ENCODE results near the gene NUCB1.
"Not testable (repeated sequence)": the region's sequence is repeated elsewhere in the genome, so short reads cannot be mapped to it uniquely, and the experiment has no call there.

Gene NUCB1

GRCh38 chr19:48899781-48900476, at the start of gene NUCB1:
TSS of gene NUCB1 (plus strand) at chr19:48900312. CDS start at chr19:48900797, 485 bp downstream.
- DNase-seq (ENCODE audit: low read depth), result peak; percentile 100

- no peak for DNase-seq (ENCODE audit: low read depth)
These were observed 47.8 kb upstream of the NUCB1 start for GRCh38 chr19:48852292-48852691.

GRCh38 chr19:48853483-48853882, 46.6 kb upstream of the NUCB1 start:
- no peak for DNase-seq (ENCODE audit: low read depth)

- no peak for DNase-seq (ENCODE audit: low read depth)
These were observed 46.0 kb upstream of the NUCB1 start for GRCh38 chr19:48854103-48854502.

GRCh38 chr19:48856921-48857320, 43.2 kb upstream of the NUCB1 start:
- no peak for DNase-seq (ENCODE audit: low read depth)

GRCh38 chr19:48858984-48859710, 41.0 kb upstream of the NUCB1 start:
- DNase-seq (ENCODE audit: low read depth), result no peak

GRCh38 chr19:48859711-48860572, 40.2 kb upstream of the NUCB1 start:
- DNase-seq (ENCODE audit: low read depth), result no peak

GRCh38 chr19:48861313-48861712, 38.8 kb upstream of the NUCB1 start:
- DNase-seq (ENCODE audit: low read depth), result no peak

- DNase-seq (ENCODE audit: low read depth), result no peak
These were observed 37.3 kb upstream of the NUCB1 start for GRCh38 chr19:48862827-48863226.

- DNase-seq (ENCODE audit: low read depth), result no peak
These were observed 33.4 kb upstream of the NUCB1 start for GRCh38 chr19:48866692-48867091.

GRCh38 chr19:48867123-48867745, 32.9 kb upstream of the NUCB1 start:
- DNase-seq (ENCODE audit: low read depth), result no peak

- no peak for DNase-seq (ENCODE audit: low read depth)
These were observed 32.4 kb upstream of the NUCB1 start for GRCh38 chr19:48867746-48868113.

GRCh38 chr19:48868114-48868886, 31.8 kb upstream of the NUCB1 start, which contains the start of gene PLEKHA4:
TSS of gene PLEKHA4 (minus strand) at chr19:48868617. CDS start at chr19:48867620, 997 bp downstream.
- no peak for DNase-seq (ENCODE audit: low read depth)

GRCh38 chr19:48870048-48870447, 30.1 kb upstream of the NUCB1 start:
- DNase-seq (ENCODE audit: low read depth), result no peak

GRCh38 chr19:48871471-48872181, 28.5 kb upstream of the NUCB1 start:
- DNase-seq (ENCODE audit: low read depth), result not testable (repeated sequence)

- peak; percentile 91 for DNase-seq (ENCODE audit: low read depth)
These were observed 27.8 kb upstream of the NUCB1 start, which contains the start of gene PPP1R15A for GRCh38 chr19:48872182-48872883. TSS of gene PPP1R15A (plus strand) at chr19:48872421. CDS start at chr19:48873234, 813 bp downstream.

GRCh38 chr19:48872884-48873475, 27.1 kb upstream of the NUCB1 start:
- DNase-seq (ENCODE audit: low read depth), result peak; percentile 92

GRCh38 chr19:48873476-48874302, 26.4 kb upstream of the NUCB1 start:
- no peak for DNase-seq (ENCODE audit: low read depth)

Data from stromal cell of bone marrow (primary cell).